Lung (tissue), 12 donors: ENCODE results near the gene SNAI1. TPM values are rescaled to one million over a fixed set of nuclear protein-coding genes. Genes with fewer than 3 reads are reported as not detected.

Source experiments
- ATAC-seq: fragments of 200-7000 bp; cut with Tn5 transposase; one replicate; pipeline ENCODE4 v1.9.1; 2020; ENCODE audit warnings: moderate number of reproducible peaks; ENCODE audit not compliant: insufficient read depth, low FRiP score
- DNase-seq, 3 donors: peaks; one replicate each; pipeline ENCODE4 v3.0.0-alpha.2; 2013 to 2017
- H3K27ac ChIP-seq, 2 donors: one replicate each; pipeline ENCODE4 v1.5.1; 2013; ENCODE audit warnings: mild to moderate bottlenecking in 2 of 2, moderate library complexity in 2 of 2, control low read depth in 1 of 2, inconsistent platforms in 1 of 2, low read depth in 1 of 2, low read length in 1 of 2
- H3K27me3 ChIP-seq, 3 donors: one replicate each; pipeline ENCODE4 v1.5.1; 2013; ENCODE audit warnings: low read length in 2 of 3; ENCODE audit not compliant: control insufficient read depth in 3 of 3, insufficient read depth in 3 of 3
- H3K36me3 ChIP-seq, 4 donors: one replicate each; pipeline ENCODE4 v1.5.1; 2013; ENCODE audit warnings: low read length in 4 of 4, mild to moderate bottlenecking in 1 of 4, moderate library complexity in 1 of 4; ENCODE audit not compliant: control insufficient read depth in 4 of 4, insufficient read depth in 4 of 4
- H3K4me1 ChIP-seq, 5 donors: one replicate each; pipeline ENCODE4 v1.5.1; 2013; ENCODE audit warnings: low read length in 5 of 5, mild to moderate bottlenecking in 2 of 5, moderate library complexity in 1 of 5; ENCODE audit not compliant: control insufficient read depth in 5 of 5, insufficient read depth in 5 of 5
- H3K4me3 ChIP-seq: one replicate; pipeline ENCODE4 v1.5.1; 2013; ENCODE audit warnings: mild to moderate bottlenecking, control low read depth, moderate library complexity
- H3K9ac ChIP-seq, 2 donors: one replicate each; pipeline ENCODE4 v1.5.1; 2013; ENCODE audit warnings: low read length in 2 of 2, control low read depth in 1 of 2; ENCODE audit not compliant: insufficient read depth in 1 of 2
- H3K9me3 ChIP-seq, 4 donors: one replicate each; pipeline ENCODE4 v1.5.1; 2013; ENCODE audit warnings: low read length in 3 of 4, mild to moderate bottlenecking in 1 of 4, moderate library complexity in 1 of 4; ENCODE audit not compliant: control insufficient read depth in 4 of 4, insufficient read depth in 3 of 4
- WGBS, 2 donors: extraction: QIAGEN DNeasy Blood & Tissue Kit; methylation state at CpG; one replicate each; pipeline ENCODE4 v1.1.7; 2013; 5-methylcytosine and 5-hydroxymethylcytosine counted together
- polyA plus RNA-seq, 2 donors: library from polyadenylated mRNA; stranded (reverse); fragments of 200-250 nt; gene quantifications; one replicate each; pipeline ENCODE4 v1.2.1, GENCODE V29; 2013
- total RNA-seq, 2 donors: library from RNA; depleted of rRNA in 1 of 2; stranded (reverse); fragments of >200 nt in 1 of 2; gene quantifications; one replicate each; pipeline ENCODE4 v1.2.1, GENCODE V29; 2014 to 2021
- TF ChIP-seq, protein P1 (sequence below): IDR thresholded peaks from 2 replicates; pipeline ENCODE4 v1.5.1; 2012; ENCODE audit warnings: mild to moderate bottlenecking; ENCODE audit errors: control extremely low read depth, extremely low read depth
- donor health status: control.
- donor health status: control.
- donor health status: Bipolar disorder and iron deficiency.
- donor health status: healthy.
- donor health status: DM: yes; HTN: yes; CAD: no.

The SNAI1 gene
- total and polyA plus RNA-seq, 4 donors: 0.74 to 12.0 (median 5.4) TPM

GRCh38 chr20:49945701-49946477, 36.9 kb upstream of the SNAI1 start:
- DNase-seq (no peak), ATAC-seq (no peak)
- Histone ChIP-seq H3K4me3 (no peak overlapping the region), H3K9ac (no peak overlapping the region), H3K27ac (no peak overlapping the region), H3K4me1 (peaks cover 0 to 2% (median 0%) of the 10 kb centered on the region in 5 donors), H3K36me3 (peaks cover 10 to 52% (median 32%) of the 10 kb centered on the region in 4 donors), H3K27me3 (no peaks in the 10 kb centered on the region), H3K9me3 (no peaks in the 10 kb centered on the region)
- WGBS, 2 donors: 93 to 94% methylated on average over 10 of the region's 10 CpGs
- TF ChIP-seq, protein P1, sequence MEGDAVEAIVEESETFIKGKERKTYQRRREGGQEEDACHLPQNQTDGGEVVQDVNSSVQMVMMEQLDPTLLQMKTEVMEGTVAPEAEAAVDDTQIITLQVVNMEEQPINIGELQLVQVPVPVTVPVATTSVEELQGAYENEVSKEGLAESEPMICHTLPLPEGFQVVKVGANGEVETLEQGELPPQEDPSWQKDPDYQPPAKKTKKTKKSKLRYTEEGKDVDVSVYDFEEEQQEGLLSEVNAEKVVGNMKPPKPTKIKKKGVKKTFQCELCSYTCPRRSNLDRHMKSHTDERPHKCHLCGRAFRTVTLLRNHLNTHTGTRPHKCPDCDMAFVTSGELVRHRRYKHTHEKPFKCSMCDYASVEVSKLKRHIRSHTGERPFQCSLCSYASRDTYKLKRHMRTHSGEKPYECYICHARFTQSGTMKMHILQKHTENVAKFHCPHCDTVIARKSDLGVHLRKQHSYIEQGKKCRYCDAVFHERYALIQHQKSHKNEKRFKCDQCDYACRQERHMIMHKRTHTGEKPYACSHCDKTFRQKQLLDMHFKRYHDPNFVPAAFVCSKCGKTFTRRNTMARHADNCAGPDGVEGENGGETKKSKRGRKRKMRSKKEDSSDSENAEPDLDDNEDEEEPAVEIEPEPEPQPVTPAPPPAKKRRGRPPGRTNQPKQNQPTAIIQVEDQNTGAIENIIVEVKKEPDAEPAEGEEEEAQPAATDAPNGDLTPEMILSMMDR: no peak

- no peak for ATAC-seq
- peaks cover 23 to 62% (median 39%) of the 10 kb centered on the region in 4 donors for H3K36me3 ChIP-seq
- TF ChIP-seq, protein P1: no peak
- no peak overlapping the region for H3K9ac ChIP-seq
- no peak for DNase-seq
- H3K9me3 ChIP-seq: no peaks in the 10 kb centered on the region
- H3K27me3 ChIP-seq: no peaks in the 10 kb centered on the region
- 86 to 93% methylated on average over 3 of the region's 3 CpGs for WGBS, 2 donors
- H3K4me1 ChIP-seq: no peaks in the 10 kb centered on the region
- H3K4me3 ChIP-seq: no peak overlapping the region
- no peak overlapping the region for H3K27ac ChIP-seq
Observed at GRCh38 chr20:49948178-49948577, 34.6 kb upstream of the SNAI1 start.

- Histone ChIP-seq H3K36me3 (peaks cover 29 to 58% (median 43%) of the 10 kb centered on the region in 4 donors), H3K27me3 (no peaks in the 10 kb centered on the region), H3K9ac (no peak overlapping the region), H3K9me3 (no peaks in the 10 kb centered on the region), H3K27ac (no peak overlapping the region), H3K4me3 (no peak overlapping the region), H3K4me1 (no peaks in the 10 kb centered on the region)
- TF ChIP-seq, protein P1: no peak
- DNase-seq (no peak), ATAC-seq (no peak)
- 69 to 91% methylated on average over 11 of the region's 11 CpGs for WGBS, 2 donors
Observed at GRCh38 chr20:49948809-49949507, 33.8 kb upstream of the SNAI1 start.
